ENCODE data around the gene NVL. TPM values are rescaled to one million over a fixed set of nuclear protein-coding genes. Genes with fewer than 3 reads are reported as not detected.

The NVL gene
- total and polyA plus RNA-seq, 2 of the 4 experiments (the other 2 are of a cell fraction): 16.5 to 18.4 TPM

DNA sequence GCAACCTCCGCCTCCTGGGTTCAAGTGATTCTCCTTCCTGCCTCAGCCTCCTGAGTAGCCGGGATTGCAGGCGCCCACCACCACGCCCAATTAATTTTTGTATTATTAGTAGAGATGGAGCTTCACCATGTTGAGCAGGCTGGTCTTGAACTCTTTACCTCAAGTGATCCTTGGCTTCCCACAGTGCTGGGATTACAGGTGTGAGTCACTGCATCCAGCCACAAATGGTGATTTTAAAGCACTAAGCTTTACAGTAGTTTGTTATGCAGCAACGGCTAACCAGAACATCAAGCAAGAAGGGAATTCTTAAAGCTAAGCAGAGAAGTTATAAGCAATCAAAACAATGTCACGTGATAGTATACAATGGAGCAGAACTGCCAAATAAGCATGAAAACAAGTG lies 65.7 kb downstream of the NVL start:
- ChIA-PET CTCF (no interaction called here), POLR2A (ENCODE audit: unreplicated experiment) (interaction anchor here (0.6 kb wide), 1 partner anchor 251 kb away, joined by 3 read pairs; no protein-coding TSS in a partner anchor)
- H4K91ac ChIP-seq (ENCODE audit: insufficient read depth, low read depth, low read length): no peak overlapping the region
- H2AK5ac ChIP-seq (ENCODE audit: low read depth, low read length): no peak overlapping the region
- H3K9ac ChIP-seq (ENCODE audit: low read depth, low read length): no peak overlapping the region
- no peak overlapping the region for H4K5ac ChIP-seq (ENCODE audit: low read depth, low read length)
- H2AFZ ChIP-seq (replicated peaks; ENCODE audit: low read length, poor library complexity): no peak overlapping the region
- no peak overlapping the region for H3K14ac ChIP-seq (replicated peaks; ENCODE audit: low read depth, low read length)
- H3K23ac ChIP-seq (ENCODE audit: low read depth, low read length): no peak overlapping the region
- H3K36me3 ChIP-seq (ENCODE audit: control insufficient read depth, insufficient read depth, low read length): peaks cover 13% of the 10 kb centered on the region
- no TSS peak for BruUV-seq (replicated peaks)
- no peak overlapping the region for H3K4ac ChIP-seq (ENCODE audit: low read depth, low read length)
- no peak overlapping the region for H2BK120ac ChIP-seq (ENCODE audit: low read depth, low read length)
- no peak overlapping the region for H2AK9ac ChIP-seq (replicated peaks; ENCODE audit: low read depth, low read length, poor library complexity)
- intact Hi-C loops (cut with micrococcal nuclease): no loop called here
- no peak for TF ChIP-seq SMC3 (IDR thresholded peaks at IDR 0.05; ENCODE audit: low read depth, low read length)
- TF ChIP-seq RAD21 (IDR thresholded peaks at IDR 0.05; ENCODE audit: low read length): no peak
- TF ChIP-seq POLR2A (IDR thresholded peaks at IDR 0.05; ENCODE audit: low read depth, low read length): no peak
- no peak for TF ChIP-seq RCOR1 (IDR thresholded peaks at IDR 0.05; ENCODE audit: insufficient replicate concordance, low read length)
- TF ChIP-seq MAZ (IDR thresholded peaks at IDR 0.05; ENCODE audit: borderline replicate concordance, low read depth, low read length): no peak
- TF ChIP-seq BHLHE40 (IDR thresholded peaks at IDR 0.05; ENCODE audit: low read depth, low read length): no peak
- no peak for TF ChIP-seq MAFK (IDR thresholded peaks at IDR 0.05; ENCODE audit: low read depth, low read length)
- TF ChIP-seq MXI1 (IDR thresholded peaks at IDR 0.05; ENCODE audit: borderline replicate concordance, low read depth, low read length): no peak
- TF ChIP-seq, protein P1, sequence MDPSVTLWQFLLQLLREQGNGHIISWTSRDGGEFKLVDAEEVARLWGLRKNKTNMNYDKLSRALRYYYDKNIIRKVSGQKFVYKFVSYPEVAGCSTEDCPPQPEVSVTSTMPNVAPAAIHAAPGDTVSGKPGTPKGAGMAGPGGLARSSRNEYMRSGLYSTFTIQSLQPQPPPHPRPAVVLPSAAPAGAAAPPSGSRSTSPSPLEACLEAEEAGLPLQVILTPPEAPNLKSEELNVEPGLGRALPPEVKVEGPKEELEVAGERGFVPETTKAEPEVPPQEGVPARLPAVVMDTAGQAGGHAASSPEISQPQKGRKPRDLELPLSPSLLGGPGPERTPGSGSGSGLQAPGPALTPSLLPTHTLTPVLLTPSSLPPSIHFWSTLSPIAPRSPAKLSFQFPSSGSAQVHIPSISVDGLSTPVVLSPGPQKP (IDR thresholded peaks at IDR 0.05; ENCODE audit: borderline replicate concordance, low read depth, low read length): no peak
- TF ChIP-seq, protein P2, sequence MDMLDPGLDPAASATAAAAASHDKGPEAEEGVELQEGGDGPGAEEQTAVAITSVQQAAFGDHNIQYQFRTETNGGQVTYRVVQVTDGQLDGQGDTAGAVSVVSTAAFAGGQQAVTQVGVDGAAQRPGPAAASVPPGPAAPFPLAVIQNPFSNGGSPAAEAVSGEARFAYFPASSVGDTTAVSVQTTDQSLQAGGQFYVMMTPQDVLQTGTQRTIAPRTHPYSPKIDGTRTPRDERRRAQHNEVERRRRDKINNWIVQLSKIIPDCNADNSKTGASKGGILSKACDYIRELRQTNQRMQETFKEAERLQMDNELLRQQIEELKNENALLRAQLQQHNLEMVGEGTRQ (IDR thresholded peaks at IDR 0.05; ENCODE audit: low read depth, low read length): no peak
- no peak for TF ChIP-seq RFX5 (IDR thresholded peaks at IDR 0.05; ENCODE audit: low read depth, low read length)
- TF ChIP-seq, protein P3, sequence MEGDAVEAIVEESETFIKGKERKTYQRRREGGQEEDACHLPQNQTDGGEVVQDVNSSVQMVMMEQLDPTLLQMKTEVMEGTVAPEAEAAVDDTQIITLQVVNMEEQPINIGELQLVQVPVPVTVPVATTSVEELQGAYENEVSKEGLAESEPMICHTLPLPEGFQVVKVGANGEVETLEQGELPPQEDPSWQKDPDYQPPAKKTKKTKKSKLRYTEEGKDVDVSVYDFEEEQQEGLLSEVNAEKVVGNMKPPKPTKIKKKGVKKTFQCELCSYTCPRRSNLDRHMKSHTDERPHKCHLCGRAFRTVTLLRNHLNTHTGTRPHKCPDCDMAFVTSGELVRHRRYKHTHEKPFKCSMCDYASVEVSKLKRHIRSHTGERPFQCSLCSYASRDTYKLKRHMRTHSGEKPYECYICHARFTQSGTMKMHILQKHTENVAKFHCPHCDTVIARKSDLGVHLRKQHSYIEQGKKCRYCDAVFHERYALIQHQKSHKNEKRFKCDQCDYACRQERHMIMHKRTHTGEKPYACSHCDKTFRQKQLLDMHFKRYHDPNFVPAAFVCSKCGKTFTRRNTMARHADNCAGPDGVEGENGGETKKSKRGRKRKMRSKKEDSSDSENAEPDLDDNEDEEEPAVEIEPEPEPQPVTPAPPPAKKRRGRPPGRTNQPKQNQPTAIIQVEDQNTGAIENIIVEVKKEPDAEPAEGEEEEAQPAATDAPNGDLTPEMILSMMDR (conservative IDR thresholded peaks at IDR 0.05; ENCODE audit: low read depth, low read length): no peak
- no peak for TF ChIP-seq CEBPB (IDR thresholded peaks at IDR 0.05; ENCODE audit: low read depth, low read length)
- TF ChIP-seq FOS (IDR thresholded peaks at IDR 0.05; ENCODE audit: low read depth, low read length): no peak
- no peak for TF ChIP-seq CHD1 (IDR thresholded peaks at IDR 0.05; ENCODE audit: low read depth, low read length)
- H3K79me1 ChIP-seq (ENCODE audit: low read depth in 1 of 2, low read length in 2 of 2): no peaks in the 10 kb centered on the region; a peak in 1 of 4 replicates
- H3K4me2 ChIP-seq (ENCODE audit: low read depth, low read length): no peak overlapping the region
- H4K8ac ChIP-seq (ENCODE audit: low read depth in 2 of 2, low read length in 2 of 2): no peak overlapping the region
- no peak overlapping the region for H3K4me3 ChIP-seq (ENCODE audit: insufficient read depth, low read depth, low read length)
- H3K9me1 ChIP-seq (ENCODE audit: insufficient read depth, low read length): peaks cover 5% of the 10 kb centered on the region; the same call in 1 of the 2 replicates
- H2BK15ac ChIP-seq (ENCODE audit: low read depth, low read length): no peak overlapping the region
- ATAC-seq (ENCODE audit: low read depth): no peak
- H3K56ac ChIP-seq (ENCODE audit: extremely low read depth, insufficient read depth, low read length): no peak overlapping the region
- DNase-seq: peak; percentile 30
- H3K18ac ChIP-seq (ENCODE audit: low read depth, low read length): no peak overlapping the region
- dilution Hi-C loops (cut with HindIII; ENCODE audit: low sequenced_read_pairs, unreplicated experiment): no loop called here
- no peak overlapping the region for H2BK20ac ChIP-seq (ENCODE audit: low read depth, low read length)
- H3K27me3 ChIP-seq (ENCODE audit: control insufficient read depth, insufficient read depth, low read length): no peaks in the 10 kb centered on the region
- H3K4me1 ChIP-seq (ENCODE audit: control insufficient read depth, insufficient read depth, low read length): peaks cover 2% of the 10 kb centered on the region; the same call in 1 of the 2 replicates
- H3K27ac ChIP-seq (ENCODE audit: insufficient read depth, low read length): no peak overlapping the region
- H2BK5ac ChIP-seq (ENCODE audit: low read depth, low read length, poor library complexity, severe bottlenecking): no peak overlapping the region
- no peaks in the 10 kb centered on the region for H3K9me3 ChIP-seq (ENCODE audit: control insufficient read depth, insufficient read depth, low read length)
- in situ Hi-C loops (cut with MboI; ENCODE audit: low sequenced_read_pairs): no loop called here
- WGBS, 2 experiments (ENCODE audit: extremely low coverage in 2 of 2, insufficient read length in 1 of 2): 100% methylated on average over 1 of the region's 6 CpGs; no CpG with 5 or more reads in 1 of the 2 experiments
- no peaks in the 10 kb centered on the region for H4K20me1 ChIP-seq (ENCODE audit: insufficient read depth, low read length)

Measured in IMR-90 (cell line).